Esophagus squamous epithelium (tissue), 4 donors: Measurements from ENCODE around the gene TMEM60.

Experiments
- POLR2A ChIP-seq, 4 donors: fragments of 450-650 bp; IDR thresholded peaks; one replicate each; pipeline ENCODE4 v1.6.1; 2017; ENCODE audit warnings: antibody characterized with exemption in 4 of 4, mild to moderate bottlenecking in 4 of 4, moderate library complexity in 3 of 4
- TF ChIP-seq, protein P1 (sequence below), 6 experiments: fragments of 450-650 bp in 4 of 6; fragments of 200-600 bp in 2 of 6; sonication (generic) in 2 of 6; IDR thresholded peaks; one replicate each; pipeline ENCODE4 v1.5.1; 2016 to 2019; ENCODE audit warnings: antibody characterized with exemption in 6 of 6, mild to moderate bottlenecking in 4 of 6, moderate library complexity in 4 of 6

DNA sequence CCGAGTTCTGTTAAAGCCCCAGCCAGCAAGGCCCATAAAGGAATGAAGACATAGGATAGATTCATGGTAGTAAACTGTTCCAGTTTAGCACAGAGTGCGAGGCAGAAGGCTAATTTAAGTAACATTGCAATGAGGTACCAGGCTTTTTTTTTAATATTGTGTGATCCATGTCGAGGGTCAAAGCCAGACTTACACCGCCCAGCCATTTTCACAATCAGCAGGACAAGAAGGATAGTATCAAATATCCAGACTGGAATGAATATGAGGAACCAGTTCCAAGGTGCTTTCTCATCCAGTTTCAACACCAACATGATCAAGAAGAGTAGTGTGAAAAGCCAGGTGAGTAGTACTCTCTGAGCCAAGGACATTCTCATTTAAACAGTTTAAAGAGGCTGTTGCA, 4.2 kb downstream of the TMEM60 start:
- no peak for TF ChIP-seq POLR2A (IDR thresholded peaks at IDR 0.05)
- TF ChIP-seq, protein P1, sequence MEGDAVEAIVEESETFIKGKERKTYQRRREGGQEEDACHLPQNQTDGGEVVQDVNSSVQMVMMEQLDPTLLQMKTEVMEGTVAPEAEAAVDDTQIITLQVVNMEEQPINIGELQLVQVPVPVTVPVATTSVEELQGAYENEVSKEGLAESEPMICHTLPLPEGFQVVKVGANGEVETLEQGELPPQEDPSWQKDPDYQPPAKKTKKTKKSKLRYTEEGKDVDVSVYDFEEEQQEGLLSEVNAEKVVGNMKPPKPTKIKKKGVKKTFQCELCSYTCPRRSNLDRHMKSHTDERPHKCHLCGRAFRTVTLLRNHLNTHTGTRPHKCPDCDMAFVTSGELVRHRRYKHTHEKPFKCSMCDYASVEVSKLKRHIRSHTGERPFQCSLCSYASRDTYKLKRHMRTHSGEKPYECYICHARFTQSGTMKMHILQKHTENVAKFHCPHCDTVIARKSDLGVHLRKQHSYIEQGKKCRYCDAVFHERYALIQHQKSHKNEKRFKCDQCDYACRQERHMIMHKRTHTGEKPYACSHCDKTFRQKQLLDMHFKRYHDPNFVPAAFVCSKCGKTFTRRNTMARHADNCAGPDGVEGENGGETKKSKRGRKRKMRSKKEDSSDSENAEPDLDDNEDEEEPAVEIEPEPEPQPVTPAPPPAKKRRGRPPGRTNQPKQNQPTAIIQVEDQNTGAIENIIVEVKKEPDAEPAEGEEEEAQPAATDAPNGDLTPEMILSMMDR (IDR thresholded peaks at IDR 0.05) = no peak
